NOMO-1 (cell line): ENCODE data around the gene EFCAB13.

ENCODE experiments used
- DNase-seq, 2 experiments: peaks; one replicate each; lab custom pipeline; 2025; ENCODE audit not compliant: unreplicated experiment in 2 of 2; lab: John Stamatoyannopoulos, UW

The EFCAB13 gene

DNA sequence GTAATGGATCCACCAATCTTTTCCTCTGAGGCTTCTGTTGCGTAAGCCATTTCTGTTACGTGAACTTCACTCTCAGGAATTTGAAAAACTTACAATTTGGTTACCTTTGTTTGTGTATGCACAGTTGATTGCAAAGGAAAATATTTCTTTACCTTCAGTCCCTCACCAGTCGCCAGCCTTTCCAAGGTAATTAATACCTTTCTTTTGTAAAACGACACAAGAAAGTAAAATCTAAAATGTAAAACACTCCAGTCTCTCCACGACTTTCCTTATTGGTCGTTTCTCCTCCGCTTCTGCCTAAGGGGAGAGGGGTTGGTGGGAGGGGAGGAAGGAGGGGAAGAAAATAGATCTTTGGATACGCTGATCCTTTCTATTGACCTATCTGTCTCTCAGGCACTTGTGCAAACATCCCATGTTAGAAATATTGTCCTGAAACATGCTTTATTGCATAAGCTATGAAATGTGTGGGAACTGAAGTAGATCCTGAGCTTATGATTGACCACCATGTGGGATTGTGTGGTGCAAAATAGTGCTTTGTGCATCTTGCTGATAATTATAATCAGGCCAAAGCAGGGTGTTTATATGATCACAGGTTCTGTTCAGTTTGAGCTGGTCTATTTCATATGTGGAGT is 32.4 kb upstream of the EFCAB13 start:
- no peak for DNase-seq

DNA sequence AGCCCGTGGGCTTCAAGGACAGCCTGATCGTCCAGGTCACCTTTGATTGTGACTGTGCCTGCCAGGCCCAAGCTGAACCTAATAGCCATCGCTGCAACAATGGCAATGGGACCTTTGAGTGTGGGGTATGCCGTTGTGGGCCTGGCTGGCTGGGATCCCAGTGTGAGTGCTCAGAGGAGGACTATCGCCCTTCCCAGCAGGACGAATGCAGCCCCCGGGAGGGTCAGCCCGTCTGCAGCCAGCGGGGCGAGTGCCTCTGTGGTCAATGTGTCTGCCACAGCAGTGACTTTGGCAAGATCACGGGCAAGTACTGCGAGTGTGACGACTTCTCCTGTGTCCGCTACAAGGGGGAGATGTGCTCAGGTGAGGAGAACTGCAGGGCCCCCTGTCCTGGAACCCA is 31.5 kb upstream of the EFCAB13 start:
- DNase-seq: no peak

DNA sequence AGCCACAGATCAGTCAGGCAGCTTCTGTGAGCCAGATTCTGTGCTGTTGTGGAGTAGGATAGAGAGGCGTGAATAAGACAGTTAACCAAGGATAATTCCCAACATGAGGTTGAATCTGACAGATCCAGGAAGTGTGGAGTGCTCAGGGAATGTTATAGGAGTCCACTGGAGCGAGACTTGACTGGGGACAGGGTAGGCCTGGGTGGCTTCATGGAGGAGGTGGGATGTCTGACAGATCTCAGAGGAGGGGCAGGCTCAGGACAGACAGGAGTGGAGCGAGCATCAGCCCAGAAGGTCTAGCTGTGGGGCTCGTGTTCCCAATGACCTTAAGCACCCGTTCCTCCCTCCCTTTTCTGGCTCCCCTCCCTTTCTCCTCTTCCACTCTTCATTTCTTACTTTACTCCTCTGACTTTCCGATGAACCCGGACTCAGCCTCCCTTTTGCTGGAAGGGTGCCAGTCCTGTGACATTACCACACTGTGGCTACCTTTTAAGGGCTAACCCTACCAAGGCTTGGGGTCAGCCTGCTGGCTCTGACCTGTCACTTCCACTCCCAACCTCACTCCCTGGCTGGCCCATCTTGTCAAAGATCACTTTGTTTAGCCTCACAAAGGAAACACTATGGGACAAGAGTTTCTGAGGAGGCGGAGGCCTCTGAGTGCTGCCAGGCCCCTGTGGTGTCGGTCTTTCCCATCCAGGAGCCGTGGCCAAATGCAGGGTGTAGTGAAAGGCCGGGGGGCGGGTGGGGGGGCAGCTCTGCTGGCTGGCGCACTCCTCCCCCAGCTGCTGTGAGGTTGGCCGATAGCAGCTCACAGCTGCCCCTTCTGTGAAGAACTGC is 28.5 kb upstream of the EFCAB13 start:
- no peak for DNase-seq

DNA sequence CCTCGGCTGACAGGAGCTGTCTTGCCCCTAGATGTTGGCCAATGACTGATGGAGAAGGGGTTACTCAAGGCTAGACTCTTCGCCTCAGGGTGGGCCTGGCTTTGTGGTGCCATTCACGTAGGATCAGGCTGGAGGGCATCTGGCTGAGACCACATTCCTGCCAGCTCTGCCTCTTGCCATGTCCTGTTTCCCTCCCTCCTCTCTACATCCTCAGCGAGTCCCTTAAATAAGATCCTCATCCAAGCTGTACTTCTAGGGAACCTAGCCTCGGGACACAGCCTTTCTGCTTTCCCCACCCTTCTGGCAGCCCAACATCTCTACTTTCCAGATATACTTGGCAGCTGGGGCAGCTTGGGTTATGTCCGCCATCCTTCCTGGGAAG is 27.9 kb upstream of the EFCAB13 start:
- no peak for DNase-seq

DNA sequence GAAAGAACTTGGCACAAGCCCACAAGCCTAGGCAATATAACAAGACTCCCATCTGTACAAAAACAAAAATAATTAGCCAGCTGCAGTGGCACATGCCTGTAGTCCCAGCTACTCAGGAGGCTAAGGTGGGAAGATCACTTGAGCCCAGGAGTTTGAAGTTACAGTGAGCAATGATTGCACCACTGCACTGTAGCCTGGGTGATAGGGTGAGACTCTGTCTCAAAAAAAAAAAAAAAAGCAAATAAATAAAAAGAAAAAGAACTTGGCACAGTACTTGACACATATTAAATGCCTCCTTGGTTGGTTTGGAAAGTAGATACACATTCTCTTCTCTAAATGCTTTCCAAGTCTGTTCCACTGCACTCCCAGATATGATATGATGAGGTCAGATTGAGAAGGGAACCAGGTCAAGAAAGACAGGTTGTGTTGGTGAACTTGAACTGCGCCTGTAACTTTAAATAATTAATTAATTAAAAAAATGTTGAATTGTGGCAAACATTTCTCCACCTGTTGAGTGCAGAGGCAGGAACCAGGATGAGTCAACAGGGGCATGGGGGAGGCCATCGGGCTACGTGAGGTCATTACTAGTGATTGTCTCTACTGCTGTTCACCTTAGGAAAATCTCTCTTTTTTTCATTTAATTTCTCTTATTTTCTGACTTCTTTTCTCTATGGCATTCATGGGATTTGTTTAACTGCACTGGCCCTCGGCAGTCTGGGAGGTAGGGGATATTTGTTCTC is 25.9 kb upstream of the EFCAB13 start:
- no peak for DNase-seq

GRCh38 chr17:47298712-47299111 is 25.0 kb upstream of the EFCAB13 start:
- DNase-seq: no peak

DNA sequence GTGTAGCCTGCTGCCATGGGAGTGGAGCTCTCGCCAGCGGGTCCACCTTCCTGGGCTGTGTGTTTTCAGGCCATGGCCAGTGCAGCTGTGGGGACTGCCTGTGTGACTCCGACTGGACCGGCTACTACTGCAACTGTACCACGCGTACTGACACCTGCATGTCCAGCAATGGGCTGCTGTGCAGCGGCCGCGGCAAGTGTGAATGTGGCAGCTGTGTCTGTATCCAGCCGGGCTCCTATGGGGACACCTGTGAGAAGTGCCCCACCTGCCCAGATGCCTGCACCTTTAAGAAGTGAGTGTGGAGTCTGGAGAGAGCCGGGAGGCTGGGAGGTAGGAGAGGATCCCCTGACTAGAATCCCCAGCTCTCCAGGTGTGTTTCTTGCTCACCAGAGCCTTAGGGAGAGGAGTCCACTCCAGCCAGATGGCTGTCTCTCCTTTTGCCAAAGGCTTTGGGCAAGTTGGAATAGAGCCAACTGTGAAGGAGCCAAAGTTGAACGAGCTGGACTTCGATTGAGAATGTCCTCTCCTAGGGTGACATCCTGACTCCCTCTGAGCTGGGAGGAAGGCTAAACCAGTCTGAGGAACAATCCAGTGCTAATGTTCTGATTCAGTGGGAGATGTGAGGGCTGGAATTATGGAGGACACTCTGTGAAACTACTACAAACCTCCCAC is 24.4 kb upstream of the EFCAB13 start:
- DNase-seq: no peak

- DNase-seq: no peak
Measured at GRCh38 chr17:47300718-47301117, 23.0 kb upstream of the EFCAB13 start.

GRCh38 chr17:47301161-47301560 is 22.6 kb upstream of the EFCAB13 start:
- no peak for DNase-seq

- no peak for DNase-seq
Measured at GRCh38 chr17:47301831-47302230, 21.9 kb upstream of the EFCAB13 start.

- DNase-seq: no peak
Measured at GRCh38 chr17:47304186-47304585, 19.6 kb upstream of the EFCAB13 start.

DNA sequence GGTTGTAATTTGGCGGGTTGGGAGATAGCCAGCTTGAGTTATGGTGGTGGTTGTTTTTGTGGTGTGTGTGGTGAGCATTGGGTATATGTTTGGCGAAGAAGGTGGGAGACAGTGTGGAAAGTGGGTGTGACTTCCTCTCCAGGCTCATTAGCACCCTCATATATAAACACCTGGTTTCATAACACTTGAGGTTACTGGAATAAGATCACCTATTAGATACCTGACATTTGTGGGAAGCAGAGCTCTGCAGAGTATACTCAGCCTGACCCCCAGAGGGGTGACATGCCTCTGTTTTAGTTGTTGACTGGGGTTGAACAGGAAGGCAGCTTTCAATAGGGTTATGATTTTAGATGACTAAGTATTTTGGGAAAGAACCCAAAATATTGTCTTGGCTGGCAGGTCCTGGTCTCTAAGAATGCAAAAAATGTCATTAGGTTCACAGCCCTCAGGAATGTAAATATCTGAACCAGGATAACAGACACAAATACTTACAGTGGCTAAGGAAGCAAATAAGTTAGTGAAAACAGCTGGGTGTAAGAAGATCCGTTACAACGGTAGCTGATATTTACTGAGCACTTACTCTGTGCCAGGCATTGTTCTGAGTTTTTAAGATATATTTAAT is 18.3 kb upstream of the EFCAB13 start:
- DNase-seq: no peak

DNA sequence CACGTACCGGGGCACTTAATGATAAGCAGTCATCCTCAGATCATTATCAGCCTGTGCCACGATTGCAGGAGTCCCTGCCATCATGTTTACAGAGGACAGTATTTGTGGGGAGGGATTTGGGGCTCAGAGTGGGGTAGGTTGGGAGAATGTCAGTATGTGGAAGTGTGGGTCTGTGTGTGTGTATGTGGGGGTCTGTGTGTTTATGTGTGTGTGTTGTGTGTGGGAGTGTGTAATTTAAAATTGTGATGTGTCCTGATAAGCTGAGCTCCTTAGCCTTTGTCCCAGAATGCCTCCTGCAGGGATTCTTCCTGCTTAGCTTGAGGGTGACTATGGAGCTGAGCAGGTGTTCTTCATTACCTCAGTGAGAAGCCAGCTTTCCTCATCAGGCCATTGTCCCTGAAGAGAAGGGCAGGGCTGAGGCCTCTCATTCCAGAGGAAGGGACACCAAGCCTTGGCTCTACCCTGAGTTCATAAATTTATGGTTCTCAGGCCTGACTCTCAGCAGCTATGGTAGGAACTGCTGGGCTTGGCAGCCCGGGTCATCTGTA is 13.5 kb upstream of the EFCAB13 start:
- DNase-seq: no peak

DNA sequence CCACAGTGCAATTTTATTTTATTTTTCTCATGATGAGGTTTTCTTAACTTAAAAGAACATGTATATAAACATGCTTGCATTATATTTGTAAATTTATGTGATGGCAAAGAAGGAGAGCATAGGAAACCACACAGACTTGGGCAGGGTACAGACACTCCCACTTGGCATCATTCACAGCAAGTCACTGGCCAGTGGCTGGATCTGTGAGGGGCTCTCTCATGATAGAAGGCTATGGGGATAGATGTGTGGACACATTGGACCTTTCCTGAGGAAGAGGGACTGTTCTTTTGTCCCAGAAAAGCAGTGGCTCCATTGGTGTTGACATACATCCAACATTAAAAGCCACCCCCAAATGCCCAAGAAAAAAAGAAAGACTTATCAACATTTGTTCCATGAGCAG is 12.3 kb upstream of the EFCAB13 start:
- DNase-seq: no peak

GRCh38 chr17:47315451-47316266 is 8.1 kb upstream of the EFCAB13 start:
- peak; percentile 46 to 88 for DNase-seq

GRCh38 chr17:47316311-47316710 is 7.4 kb upstream of the EFCAB13 start:
- DNase-seq: no peak

- no peak for DNase-seq
Measured at GRCh38 chr17:47317119-47317518, 6.6 kb upstream of the EFCAB13 start.

DNA sequence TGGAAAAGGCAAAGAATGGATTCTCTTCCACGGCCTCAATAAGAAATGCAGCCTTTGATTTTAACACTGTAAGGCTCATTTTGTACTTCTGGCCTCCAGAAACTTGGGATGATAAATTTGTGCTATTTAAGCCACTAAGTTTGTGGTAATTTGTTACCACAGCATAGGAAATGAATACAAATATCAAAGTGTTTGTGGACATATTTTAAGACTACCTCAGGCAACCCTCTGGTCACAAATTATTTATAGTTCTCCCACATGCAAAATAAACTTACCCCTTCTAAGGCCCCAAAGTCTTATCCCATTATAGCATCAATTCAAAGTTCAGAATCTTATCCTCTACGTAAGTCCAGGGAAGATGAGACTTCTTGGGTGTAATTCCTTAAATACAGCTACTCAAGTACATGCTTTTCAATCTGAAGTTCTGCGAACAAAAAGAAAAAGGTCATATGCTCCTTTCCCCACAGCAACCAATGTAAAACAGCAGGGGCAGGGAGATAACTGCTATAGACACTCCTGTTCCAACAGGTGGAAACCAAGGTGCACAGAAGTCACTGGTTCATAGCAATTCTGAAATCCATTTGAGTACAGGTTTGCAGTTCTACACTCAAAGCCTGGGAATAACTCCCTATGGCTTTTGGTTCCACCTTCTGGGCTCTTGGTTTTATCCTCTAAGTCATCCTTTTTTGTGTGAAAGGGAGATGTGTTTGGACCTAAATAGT is 5.4 kb upstream of the EFCAB13 start:
- DNase-seq: no peak

GRCh38 chr17:47320879-47321502 is 2.8 kb upstream of the EFCAB13 start:
- no peak for DNase-seq
